ENCODE results near the gene CAPZB.

The CAPZB gene

DNA sequence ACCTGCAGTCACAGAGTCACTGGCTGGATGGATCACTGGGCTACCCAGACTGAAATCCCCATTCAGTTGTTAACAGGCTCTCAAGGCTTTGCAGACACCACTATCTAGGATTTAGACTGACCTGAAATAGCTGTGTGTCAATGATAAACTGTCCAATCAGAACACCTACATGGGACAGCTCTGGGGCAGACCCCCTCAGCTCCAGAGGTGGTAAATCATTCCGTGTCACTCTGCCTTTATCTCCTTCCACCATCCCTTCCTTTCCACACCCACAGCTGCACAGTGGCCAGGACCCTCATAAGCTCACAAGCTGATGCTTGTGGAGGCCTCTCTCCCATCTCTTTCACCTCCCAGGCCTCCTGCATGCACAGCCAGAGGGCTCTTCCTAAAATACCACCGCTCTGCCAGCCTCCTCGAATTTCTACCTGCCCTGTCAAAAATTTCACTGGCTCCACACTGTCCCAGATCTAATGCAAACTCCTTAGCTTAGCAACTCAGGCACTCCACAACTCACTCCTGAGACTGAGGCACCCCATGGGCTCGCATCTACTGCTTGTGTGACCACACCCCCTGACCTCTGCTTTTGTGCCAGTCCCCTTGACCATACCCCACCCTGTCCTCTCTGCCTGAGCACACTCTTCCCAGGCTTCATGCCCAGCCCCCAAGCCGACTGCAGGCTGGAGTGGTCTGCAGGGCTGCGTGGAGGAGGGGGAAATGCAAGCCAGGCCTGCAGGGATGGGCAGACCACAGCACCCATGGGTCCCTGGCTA, 5.8 kb downstream of the CAPZB start:
- TF ChIP-seq TAF1 (IDR thresholded peaks at IDR 0.05; ENCODE audit: borderline replicate concordance, insufficient read depth, low read length) (no peak), FOXP2 (optimal IDR thresholded peaks at IDR 0.05; ENCODE audit: borderline replicate concordance, extremely low read depth, extremely low read length, insufficient read depth) (no peak), POLR2AphosphoS5 (IDR thresholded peaks at IDR 0.05; ENCODE audit: low read depth, low read length) (no peak), SIN3A (IDR thresholded peaks at IDR 0.05; ENCODE audit: borderline replicate concordance, insufficient read depth, low read length) (no peak)
- TF ChIP-seq, protein P1, sequence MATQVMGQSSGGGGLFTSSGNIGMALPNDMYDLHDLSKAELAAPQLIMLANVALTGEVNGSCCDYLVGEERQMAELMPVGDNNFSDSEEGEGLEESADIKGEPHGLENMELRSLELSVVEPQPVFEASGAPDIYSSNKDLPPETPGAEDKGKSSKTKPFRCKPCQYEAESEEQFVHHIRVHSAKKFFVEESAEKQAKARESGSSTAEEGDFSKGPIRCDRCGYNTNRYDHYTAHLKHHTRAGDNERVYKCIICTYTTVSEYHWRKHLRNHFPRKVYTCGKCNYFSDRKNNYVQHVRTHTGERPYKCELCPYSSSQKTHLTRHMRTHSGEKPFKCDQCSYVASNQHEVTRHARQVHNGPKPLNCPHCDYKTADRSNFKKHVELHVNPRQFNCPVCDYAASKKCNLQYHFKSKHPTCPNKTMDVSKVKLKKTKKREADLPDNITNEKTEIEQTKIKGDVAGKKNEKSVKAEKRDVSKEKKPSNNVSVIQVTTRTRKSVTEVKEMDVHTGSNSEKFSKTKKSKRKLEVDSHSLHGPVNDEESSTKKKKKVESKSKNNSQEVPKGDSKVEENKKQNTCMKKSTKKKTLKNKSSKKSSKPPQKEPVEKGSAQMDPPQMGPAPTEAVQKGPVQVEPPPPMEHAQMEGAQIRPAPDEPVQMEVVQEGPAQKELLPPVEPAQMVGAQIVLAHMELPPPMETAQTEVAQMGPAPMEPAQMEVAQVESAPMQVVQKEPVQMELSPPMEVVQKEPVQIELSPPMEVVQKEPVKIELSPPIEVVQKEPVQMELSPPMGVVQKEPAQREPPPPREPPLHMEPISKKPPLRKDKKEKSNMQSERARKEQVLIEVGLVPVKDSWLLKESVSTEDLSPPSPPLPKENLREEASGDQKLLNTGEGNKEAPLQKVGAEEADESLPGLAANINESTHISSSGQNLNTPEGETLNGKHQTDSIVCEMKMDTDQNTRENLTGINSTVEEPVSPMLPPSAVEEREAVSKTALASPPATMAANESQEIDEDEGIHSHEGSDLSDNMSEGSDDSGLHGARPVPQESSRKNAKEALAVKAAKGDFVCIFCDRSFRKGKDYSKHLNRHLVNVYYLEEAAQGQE (IDR thresholded peaks at IDR 0.05; ENCODE audit: insufficient read depth in 1 of 2, low read depth in 2 of 2, low read length in 2 of 2), result no peak

GRCh38 chr1:19478322-19478721, 7.0 kb downstream of the CAPZB start:
- TF ChIP-seq SIN3A (IDR thresholded peaks at IDR 0.05; ENCODE audit: borderline replicate concordance, insufficient read depth, low read length) (no peak), TAF1 (IDR thresholded peaks at IDR 0.05; ENCODE audit: borderline replicate concordance, insufficient read depth, low read length) (no peak)
- TF ChIP-seq, protein P1 (IDR thresholded peaks at IDR 0.05; ENCODE audit: insufficient read depth in 1 of 2, low read depth in 2 of 2, low read length in 2 of 2), result no peak

DNA sequence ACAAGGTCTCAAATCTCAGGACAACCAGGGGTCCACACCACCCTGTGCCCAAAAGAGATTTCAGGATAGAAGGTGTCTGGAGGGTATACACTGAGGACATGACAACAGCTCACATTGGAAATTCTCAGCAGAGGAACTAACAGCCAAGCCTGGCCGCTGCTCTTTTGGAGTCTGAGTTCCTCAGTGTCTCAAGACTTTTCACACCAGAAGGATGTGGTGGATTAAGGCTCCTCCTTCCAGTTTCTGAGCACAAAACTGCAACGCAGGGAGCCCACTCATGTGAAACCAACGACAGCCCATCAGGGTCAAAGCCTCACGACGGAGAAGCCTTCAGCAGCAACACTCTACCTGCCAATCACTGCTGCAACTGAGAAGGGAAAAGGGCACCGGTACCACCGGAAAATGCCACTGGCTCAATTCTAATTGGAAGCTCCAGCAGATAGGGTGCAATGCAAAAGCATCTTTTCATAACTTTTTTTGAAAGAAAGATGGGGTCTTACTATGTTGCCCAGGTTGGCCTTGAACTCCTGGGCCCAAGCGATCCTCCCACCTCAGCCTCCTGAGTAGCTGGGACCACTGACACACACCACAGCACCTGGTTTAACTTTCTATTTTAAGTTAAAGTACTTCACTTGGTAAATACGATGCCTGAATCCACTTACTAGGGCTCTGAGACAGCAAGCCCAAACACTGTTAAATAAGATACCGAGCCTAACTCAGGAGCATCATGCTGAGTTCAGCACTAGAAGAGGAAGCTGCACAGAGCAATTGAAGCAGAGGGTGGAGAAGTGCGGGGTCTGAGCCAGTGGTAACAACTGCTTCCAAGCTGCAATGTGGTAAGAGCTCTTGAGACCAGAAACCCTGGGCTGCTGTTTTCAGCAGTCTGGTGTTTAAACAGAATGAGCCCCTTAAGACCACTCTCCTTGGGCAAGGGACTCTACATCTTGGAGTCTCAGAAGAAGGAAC, 7.8 kb downstream of the CAPZB start:
- TF ChIP-seq TAF1 (IDR thresholded peaks at IDR 0.05; ENCODE audit: borderline replicate concordance, insufficient read depth, low read length) (no peak), POLR2AphosphoS5 (IDR thresholded peaks at IDR 0.05; ENCODE audit: low read depth, low read length) (no peak), SIN3A (IDR thresholded peaks at IDR 0.05; ENCODE audit: borderline replicate concordance, insufficient read depth, low read length) (no peak), FOXP2 (optimal IDR thresholded peaks at IDR 0.05; ENCODE audit: borderline replicate concordance, extremely low read depth, extremely low read length, insufficient read depth) (no peak)
- TF ChIP-seq, protein P1 (IDR thresholded peaks at IDR 0.05; ENCODE audit: insufficient read depth in 1 of 2, low read depth in 2 of 2, low read length in 2 of 2), result no peak

GRCh38 chr1:19476450-19477190, 8.7 kb downstream of the CAPZB start:
- no peak for TF ChIP-seq TAF1 (IDR thresholded peaks at IDR 0.05; ENCODE audit: borderline replicate concordance, insufficient read depth, low read length)
- TF ChIP-seq, protein P1 (IDR thresholded peaks at IDR 0.05; ENCODE audit: insufficient read depth in 1 of 2, low read depth in 2 of 2, low read length in 2 of 2), result no peak
- no peak for TF ChIP-seq SIN3A (IDR thresholded peaks at IDR 0.05; ENCODE audit: borderline replicate concordance, insufficient read depth, low read length)
- no peak for TF ChIP-seq POLR2AphosphoS5 (IDR thresholded peaks at IDR 0.05; ENCODE audit: low read depth, low read length)
- no peak for TF ChIP-seq FOXP2 (optimal IDR thresholded peaks at IDR 0.05; ENCODE audit: borderline replicate concordance, extremely low read depth, extremely low read length, insufficient read depth)
